Measurements from ENCODE around the gene C1orf53. TPM values are rescaled to one million over a fixed set of nuclear protein-coding genes. Genes with fewer than 3 reads are reported as not detected.

Gene C1orf53
- total and polyA plus RNA-seq, 9 of the 15 experiments (the other 6 are each of a cell fraction or from before 2014, with no cell fraction given) = 0.31 to 3.2 (median 2.3) TPM

GRCh38 chr1:197924516-197925123 is 22.2 kb downstream of the C1orf53 start (continued):
- TF ChIP-seq HDAC8 (tag; IDR thresholded peaks at IDR 0.05) = no peak
- no peak for TF ChIP-seq ZNF407 (IDR thresholded peaks at IDR 0.05; ENCODE audit: low read depth)
- TF ChIP-seq FOS (IDR thresholded peaks at IDR 0.05; ENCODE audit: extremely low read depth, insufficient read length) = no peak
- TF ChIP-seq GTF2B (IDR thresholded peaks at IDR 0.05; ENCODE audit: extremely low read depth, insufficient read length) = no peak
- TF ChIP-seq MTF1 (CRISPR knock-in tag; IDR thresholded peaks at IDR 0.05; ENCODE audit: borderline replicate concordance) = no peak
- no peak for TF ChIP-seq SAFB (IDR thresholded peaks at IDR 0.05; ENCODE audit: borderline replicate concordance, low read depth, low read length)
- TF ChIP-seq PYGO2 (tag; IDR thresholded peaks at IDR 0.05) = no peak
- no peak for TF ChIP-seq ZNF263 (CRISPR knock-in tag; IDR thresholded peaks at IDR 0.05; ENCODE audit: borderline replicate concordance)
- TF ChIP-seq BRD4 (IDR thresholded peaks at IDR 0.05) = no peak
